CD4-positive, alpha-beta T cell treated with Interleukin-15 for 1 hour (primary cell): ENCODE data around the gene BCLAF1.

Source experiments
- DNase-seq: peaks from one replicate; pipeline ENCODE4 v3.0.0-alpha.2; 2020

The BCLAF1 gene, protein sequence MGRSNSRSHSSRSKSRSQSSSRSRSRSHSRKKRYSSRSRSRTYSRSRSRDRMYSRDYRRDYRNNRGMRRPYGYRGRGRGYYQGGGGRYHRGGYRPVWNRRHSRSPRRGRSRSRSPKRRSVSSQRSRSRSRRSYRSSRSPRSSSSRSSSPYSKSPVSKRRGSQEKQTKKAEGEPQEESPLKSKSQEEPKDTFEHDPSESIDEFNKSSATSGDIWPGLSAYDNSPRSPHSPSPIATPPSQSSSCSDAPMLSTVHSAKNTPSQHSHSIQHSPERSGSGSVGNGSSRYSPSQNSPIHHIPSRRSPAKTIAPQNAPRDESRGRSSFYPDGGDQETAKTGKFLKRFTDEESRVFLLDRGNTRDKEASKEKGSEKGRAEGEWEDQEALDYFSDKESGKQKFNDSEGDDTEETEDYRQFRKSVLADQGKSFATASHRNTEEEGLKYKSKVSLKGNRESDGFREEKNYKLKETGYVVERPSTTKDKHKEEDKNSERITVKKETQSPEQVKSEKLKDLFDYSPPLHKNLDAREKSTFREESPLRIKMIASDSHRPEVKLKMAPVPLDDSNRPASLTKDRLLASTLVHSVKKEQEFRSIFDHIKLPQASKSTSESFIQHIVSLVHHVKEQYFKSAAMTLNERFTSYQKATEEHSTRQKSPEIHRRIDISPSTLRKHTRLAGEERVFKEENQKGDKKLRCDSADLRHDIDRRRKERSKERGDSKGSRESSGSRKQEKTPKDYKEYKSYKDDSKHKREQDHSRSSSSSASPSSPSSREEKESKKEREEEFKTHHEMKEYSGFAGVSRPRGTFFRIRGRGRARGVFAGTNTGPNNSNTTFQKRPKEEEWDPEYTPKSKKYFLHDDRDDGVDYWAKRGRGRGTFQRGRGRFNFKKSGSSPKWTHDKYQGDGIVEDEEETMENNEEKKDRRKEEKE

DNA sequence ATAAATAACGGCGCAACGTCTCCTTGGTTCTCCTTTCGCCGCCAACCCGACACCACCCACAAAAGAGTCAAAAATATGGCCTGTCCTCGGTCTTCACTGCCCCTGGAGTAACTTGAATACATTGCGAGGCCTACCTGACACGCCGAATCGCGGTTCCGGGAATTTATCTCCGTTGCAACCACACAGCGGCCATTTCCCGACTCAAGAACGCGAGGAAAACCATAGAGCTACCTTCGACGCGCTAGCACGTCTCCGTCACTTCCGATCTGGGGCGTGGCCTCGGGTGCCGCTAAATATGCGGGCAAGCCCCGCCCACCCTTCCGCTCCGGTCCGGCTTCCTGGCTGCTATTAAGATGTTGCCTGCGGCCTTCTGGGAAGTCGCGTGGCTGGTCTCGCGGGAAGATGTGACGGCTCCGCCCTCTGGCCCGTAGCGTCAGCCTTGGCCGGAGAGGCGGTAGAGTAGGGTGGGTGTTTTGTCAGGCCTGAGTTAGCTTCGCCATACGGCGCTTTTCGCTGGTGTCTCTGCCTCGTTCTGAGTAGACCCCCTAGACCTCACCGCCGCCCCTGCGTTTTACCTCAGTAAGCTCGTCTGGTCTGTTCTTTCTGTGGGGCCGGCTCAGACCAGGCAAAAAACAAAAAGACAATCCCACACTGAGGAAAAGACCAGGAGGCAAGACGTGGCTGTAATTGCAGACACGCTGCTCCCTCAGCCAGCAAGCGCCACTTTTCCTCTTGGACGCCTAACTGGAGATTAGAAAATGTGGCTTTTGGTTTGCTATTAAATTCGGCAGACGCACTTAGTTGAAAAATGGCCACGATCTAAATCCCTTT is at the start of gene BCLAF1:
TSS of gene BCLAF1 (minus strand) at position 268 of the 831 bp plus-strand sequence. CDS start 9,980 bp downstream, outside the sequence.
- DNase-seq, result peak; percentile 100

DNA sequence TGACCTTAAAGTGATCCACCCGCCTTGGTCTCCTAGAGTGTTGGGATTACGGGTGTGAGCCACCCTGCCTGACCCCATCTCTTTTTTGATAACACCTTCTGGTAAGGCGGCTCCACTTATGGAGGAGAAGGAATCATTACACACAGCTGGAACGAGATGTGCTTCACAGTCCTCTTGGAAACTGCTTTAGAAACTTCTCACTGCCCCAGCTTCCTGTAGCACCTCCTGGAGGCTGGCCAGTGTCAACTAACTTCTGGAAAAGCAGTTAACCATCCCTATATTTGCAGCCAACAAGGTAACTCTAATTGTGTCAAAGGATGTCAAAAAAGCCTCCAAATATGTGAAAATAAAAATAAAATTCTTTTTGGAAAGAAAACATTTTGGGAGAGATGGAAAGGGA is 48.8 kb upstream of the BCLAF1 start:
- DNase-seq, result no peak

DNA sequence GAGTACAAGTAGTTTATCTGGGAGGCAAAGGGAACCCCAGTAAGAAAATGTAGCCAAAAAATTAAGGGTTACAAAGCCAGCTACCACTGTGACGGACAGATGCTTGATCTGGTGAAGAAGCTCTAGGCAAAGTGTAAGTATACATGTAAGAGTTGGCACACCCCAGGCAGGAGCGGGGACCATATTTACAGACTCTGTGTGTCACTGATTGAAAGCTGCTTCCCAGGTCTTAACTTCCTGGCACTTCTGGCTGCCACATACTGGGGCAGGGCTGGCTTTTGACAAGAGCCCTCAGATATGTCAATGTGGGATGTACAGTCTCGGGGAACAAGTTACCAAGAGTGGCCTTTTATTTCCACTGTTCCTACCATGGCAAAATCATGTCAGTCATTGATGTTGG is 48.0 kb upstream of the BCLAF1 start:
- no peak for DNase-seq

DNA sequence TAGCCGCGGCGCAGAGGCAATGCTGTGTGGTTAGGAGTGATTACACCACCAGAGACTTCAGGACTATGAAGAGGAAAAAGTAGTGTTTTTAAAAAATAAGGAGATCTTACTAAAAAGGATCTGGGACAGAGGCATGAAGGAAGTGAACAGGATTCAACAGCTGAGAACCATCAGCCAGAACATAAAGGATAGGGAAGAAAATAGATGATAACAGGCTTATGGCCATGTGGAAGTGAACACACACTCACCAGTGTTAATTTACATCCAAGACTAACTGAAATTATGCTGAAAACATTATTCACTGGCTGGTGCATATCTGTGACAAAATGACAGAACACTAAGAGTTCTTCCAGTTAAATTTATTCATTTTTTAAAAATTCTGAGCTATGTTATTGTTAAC is 47.5 kb upstream of the BCLAF1 start:
- DNase-seq, result no peak

DNA sequence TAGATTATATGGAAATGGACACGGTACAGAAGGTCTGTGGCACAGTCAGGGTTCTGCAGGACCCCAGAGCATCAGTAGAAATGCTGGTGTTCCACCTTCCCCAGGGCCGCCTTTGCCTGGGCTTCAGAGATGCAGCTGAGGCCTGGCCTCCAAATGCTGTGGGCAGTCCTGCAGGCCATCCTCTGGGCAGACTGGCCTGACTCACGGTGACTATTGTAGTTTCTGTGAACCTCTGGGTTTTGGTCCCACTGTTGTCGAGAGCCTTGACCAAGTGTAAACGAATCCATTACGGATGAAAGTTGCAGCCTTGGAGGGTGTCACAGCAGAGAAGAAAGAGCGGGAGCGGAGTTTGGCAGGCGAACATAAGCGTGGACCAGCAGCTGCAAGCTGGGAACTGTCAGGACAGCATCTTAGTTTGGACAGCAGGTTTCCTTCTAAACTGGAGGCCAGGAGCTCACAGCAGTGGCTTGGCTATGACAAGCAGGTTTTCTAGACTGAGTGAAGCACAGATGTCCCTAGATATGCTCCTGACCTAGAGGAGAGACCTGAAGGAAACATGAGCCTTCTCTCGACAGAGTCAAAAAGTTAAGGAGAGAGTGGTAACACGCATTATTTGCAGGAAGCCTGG is 46.2 kb upstream of the BCLAF1 start:
- DNase-seq, result no peak

DNA sequence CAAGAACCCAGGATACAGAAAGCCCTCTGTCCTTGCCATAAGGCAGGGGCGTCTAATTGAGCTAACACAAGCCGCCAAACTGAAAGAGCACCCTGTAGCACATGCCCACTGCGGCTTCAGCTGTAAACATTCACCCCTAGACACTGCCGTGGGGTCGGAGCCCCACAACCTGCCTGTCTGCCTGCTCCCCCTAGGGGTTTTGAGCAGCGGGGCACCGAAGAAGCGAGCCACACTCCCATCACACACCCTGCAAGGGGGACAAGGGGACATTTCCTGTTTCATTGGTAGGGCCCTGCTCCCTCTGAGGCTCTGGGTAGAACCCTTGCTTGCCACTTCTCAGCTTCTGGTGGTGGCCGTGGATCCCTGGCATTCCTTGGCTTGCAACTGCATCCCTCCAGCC is 45.2 kb upstream of the BCLAF1 start:
- DNase-seq, result no peak

DNA sequence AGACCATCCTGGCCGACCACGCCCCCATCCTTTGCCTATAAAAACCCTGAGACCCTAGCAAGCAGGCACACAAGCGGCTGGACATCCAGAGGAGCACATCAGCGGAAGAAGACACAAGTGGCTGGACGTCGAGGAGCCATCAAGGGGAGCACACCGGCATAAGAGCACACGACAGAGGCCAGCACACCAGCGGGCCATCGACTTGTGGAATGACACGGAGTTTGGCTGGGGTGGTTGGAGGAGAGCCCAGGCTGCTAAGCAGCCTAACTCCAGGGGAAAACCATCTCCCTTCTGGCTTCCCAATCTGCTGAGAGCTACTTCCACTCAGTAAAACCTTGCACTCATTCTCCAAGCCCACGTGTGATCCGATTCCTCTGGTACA is 44.8 kb upstream of the BCLAF1 start:
- DNase-seq, result no peak

DNA sequence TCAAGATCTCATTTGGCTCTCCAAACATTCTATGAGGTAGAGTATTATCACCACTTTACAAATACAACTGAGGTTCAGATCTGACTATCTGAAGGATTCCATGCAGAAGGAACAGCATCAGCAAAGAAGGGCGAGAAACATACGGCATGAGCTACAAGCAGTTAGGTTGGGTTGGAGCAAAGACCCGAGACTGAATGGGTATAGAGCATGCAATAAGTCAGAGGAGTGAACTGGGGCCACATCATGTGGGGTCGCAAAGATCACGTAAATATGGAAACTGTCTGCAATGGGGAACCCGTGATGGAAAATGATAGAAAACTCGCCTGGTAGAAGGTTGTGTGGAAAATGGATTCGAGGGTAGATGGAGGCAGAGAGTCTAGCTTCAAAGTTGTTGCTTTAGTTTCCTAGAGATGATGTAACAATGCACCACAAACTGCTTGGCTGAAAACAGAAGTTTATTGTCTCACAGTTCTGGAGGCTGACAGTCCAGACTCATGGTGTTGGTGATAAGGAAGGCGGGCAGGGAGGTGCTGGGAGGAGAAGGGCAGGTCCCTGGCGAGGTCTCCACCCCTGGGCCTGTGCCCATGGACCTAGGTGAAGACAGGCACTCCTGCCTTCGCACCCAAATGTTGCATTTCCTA is 44.3 kb upstream of the BCLAF1 start:
- DNase-seq, result no peak

DNA sequence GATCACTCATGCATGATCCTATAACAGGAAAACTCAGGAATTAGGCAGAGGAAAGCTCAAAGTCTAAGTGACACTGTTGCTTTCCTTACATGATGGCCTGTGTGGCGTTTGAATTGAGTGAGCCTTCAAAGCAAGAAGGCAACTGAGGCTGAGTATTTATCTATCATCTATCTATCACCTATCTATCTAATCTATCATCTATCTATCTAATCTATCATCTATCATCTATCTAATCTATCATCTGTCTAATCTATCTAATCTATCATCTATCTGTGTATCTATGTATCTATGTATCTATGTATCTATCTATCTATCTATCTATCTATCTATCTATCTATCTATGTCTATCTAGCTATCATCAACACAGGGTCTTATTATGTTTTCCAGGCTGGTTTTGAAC is 41.8 kb upstream of the BCLAF1 start:
- no peak for DNase-seq

DNA sequence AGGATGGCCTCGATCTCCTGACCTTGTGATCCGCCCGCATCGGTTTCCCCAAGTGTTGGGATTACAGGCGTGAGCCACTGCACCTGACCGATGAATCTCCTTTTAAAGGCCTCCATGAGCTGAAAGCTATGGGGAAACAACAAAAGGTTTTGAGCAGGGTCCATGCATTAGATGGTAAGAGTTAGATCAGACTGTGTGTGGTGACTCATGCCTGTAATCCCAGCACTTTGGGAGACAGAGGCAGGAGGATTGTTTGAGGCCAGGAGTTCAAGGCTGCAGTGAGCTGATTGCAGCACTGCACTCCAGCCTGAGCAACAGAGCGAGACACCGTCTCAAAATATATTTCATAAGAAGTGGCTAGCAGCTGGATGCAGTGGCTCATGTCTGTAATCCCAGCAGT is 41.0 kb upstream of the BCLAF1 start:
- DNase-seq, result no peak

DNA sequence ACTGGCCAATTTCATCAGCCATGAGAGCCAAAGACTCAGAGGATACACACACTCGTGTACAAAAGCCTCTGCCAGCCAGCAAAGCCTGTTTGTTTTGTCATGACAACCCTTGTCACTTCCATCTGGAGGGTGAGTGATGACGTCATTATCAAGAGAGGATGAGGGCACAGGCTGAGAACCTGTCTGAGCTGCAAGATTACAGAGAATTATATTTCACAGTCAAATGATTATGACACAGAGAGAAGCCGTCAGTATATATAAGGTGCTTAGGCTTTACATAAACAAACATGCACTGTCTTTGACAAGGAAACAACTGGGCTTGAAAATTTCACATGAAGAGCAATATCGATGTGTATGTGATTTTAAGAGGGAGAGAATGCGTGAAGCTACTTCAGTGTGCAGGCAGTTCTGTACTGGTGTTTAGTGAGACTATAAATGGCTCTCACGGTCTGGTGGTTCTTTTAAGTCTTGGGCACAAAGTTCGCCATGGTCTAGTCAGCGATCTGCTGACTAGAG is 36.5 kb upstream of the BCLAF1 start:
- DNase-seq, result no peak

DNA sequence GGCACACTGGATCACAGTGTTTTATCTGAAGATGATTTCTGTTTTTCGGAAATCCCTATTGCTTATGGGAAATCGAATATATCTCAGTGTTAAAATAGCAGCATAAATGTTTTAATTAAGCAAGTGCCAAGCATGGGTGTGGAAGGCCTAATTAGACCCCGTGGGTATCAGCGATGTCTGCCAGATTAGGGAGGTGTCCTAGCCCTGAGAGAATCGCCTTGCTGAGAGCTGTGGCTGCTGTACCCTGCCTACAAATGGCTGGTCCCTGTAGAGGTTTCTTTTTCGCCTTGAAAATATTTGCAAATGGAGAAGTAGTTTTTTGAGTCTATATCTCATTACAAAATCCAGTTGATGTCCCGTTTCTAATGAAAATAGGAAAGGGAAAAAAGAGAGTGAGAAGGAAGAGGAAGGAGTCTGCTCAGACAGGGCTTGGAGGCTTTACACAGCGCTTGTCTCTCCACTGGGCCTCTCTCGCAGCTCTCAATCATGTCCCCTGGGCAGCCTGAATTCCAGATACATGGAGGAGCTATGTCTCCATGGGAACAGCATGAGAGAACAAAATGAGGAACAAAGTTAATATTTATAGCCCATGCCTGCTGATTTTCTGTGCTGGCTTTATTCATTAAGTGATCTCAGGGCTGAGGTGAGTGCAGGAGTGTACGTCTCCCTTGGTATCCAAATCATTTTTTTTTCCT is 35.2 kb upstream of the BCLAF1 start:
- no peak for DNase-seq

DNA sequence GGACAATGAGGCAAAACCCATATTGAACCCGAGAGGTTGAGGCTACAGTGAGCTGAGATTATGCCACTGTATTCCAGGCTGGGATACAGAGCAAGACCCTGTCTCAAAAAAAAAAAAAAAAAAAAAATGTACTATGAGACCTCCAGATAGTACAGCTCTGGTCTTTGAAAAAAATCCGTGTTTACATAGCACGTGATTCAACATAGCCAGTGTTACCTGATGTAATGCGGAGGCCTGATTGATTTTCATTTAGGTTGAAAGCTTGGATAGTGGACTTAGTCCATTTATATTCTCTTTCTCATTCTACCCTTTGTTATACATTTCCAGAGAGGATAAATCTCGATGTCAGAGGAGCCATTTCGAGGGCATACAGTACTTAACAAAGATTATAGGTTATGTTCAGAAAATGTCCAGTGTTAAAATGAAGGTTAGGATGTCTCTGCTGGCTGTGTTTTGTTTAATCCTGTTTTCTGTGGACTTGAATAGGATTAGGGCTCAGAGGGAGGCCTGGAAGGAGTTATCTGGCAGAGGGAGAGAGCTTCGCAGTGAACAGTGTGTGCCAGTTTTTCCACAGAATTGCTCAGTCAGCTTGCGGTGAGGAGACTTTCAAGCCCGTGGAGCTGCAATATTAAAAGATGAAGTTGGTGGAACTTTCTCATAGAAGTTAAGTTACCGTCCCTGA is 33.9 kb upstream of the BCLAF1 start:
- DNase-seq, result no peak

DNA sequence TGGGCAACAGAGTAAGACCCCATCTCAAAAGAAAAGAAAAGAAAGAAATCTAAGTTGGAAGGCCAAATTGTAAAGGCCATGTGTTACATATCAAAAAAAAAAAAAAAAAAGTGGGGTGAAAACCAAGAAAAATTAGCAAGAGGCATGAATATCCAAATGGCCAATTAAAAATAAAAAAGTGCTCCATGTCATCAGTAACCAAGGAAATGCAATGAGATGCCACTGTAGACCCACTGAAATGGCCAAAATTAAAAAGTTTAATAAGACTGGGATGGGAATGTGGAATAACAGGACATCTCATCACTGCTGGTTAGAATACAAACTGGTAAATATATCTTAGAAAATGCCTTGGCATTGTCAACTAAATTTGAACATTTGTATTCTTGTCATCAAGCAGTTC is 30.1 kb upstream of the BCLAF1 start:
- DNase-seq, result no peak

DNA sequence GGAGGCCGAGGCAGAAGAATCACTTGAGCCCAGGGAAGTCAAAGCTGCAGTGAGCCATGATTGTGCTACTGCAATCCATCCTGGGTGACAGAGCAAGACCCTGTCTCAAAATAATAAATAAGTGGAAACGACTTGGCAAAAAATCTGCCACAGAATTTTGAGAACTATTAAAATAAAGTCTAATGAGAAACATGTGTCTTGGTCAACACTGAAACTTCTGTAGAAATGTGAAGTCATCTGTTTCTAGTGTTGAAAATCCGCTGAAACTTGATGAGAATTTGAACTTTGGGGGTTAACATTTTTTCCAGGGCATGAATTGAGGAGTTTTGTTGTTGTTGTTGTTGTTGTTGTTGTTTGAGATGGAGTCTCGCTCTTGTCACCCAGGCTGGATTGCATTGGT is 29.0 kb upstream of the BCLAF1 start:
- DNase-seq, result no peak

DNA sequence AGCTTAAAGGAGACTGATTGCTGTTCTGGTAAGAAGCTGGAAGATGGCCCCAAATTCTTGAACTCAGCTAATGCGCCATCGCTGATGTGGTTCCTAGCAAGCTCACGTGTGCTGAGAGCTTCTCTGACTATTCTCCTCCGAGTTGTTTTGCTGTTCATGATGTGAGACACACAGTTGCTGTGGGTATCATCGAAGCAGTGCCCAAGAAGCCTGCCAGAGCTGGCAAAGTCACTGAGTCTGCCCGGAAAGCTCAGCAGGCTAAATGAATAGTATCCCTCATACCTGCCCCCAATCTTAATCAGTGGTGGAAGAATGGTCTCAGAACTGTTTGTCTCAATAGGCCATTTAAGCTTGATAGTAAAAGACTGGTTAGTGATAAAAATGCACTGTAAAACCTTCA is 28.3 kb upstream of the BCLAF1 start:
- DNase-seq, result no peak

DNA sequence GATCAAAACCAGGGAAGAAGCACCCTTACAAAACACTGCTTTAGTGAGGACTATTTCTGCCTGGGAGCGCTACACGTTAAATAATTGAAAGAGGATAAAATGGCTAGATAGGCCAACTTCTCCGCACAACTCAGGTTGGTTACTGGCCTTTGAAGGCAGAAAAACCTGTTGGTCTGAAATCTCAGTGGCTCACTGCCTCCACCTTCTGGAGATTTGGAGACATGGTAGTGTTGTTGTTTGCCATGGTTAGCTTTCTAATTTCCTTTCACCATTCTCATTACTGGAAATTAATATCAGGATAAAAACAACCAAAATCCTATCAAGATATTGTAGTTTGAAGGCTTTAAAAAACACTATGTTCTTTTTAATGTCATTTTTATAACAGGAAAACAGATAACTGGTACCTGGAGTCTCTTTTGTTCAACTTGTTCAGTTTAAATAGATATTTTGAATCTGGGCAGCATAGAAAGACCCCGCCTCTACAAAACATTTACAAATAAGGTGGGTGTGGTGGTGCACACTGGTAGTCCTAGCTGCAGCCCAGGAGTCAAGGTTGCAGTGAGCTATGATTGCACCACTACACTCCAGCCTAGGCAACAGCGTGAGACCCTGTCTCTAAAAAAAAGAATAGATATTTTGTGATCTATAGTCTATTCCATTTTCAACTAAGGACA is 27.5 kb upstream of the BCLAF1 start:
- peak; percentile 58 for DNase-seq

DNA sequence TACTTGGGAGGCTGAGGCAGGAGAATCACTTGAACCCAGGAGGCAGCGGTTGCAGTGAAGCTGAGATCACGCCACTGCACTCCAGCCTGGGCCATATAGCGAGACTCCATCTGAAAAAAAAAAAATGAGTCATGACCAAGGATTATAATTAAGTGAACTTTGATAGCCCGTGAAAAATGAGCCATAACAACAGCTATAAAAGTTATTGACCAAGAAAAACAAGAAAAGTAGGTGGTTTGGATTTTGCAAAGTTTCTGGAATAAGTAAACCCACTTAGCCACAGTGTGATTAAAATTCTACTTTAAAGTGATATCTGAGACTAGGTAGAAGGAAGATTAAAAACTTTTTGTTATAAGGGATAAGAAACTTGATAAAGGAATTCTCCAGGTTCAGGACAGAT is 25.9 kb upstream of the BCLAF1 start:
- DNase-seq, result no peak

DNA sequence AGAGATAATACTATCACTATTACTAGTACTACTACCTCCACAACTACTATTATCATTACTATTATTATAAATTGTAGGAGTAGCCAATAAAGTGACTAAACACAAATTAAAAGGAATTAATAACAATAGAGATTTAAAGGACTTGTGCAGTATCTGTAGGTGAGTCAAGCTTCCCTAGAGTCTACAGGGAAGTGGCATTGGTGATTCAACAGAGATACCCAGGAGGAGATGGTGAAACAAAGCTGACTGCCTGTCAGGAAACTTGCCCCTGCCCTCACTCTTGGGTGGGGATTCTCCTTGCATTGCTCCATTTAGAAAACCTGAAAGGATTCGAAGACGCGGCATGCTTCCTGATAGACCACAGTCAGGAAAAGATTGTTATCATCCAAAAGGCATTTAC is 23.3 kb upstream of the BCLAF1 start:
- no peak for DNase-seq

DNA sequence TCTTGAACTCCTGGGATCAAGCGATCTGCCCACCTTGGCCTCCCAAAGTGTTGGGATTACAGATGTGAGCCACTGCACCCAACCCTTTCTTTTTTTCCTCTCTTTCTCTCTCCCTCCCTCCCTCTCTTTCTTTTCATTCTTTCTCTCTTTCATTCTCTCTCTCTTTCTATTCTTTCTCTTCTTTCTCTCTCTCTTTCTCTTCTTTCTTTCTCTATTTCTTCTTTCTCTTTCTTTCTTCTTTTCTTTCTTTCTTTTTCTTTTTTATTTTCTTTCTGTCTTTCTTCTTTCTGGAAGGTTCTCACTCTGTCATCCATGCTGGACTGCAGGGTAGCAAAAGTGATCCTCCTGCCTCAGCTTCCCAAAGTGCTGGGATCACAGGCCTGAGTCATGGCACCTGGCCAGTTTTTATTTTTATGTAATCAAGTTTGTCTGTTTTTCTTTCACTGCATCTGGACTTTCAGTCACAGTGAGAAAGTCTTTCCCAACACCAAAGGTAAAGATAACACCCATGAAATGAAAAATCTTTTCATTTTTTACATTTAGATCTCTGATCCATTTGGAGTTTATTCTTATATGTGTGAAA is 20.2 kb upstream of the BCLAF1 start:
- DNase-seq, result no peak
